Heart left ventricle (tissue), 16 donors: ENCODE data around the gene OR2AJ1. TPM values are rescaled to one million over a fixed set of nuclear protein-coding genes. Genes with fewer than 3 reads are reported as not detected.

ENCODE experiments used
- ATAC-seq, 4 donors: fragments of 200-7000 bp; cut with Tn5 transposase; one replicate each; pipeline ENCODE4 v1.9.1; 2020 to 2022; ENCODE audit warnings: moderate library complexity in 4 of 4, mild to moderate bottlenecking in 3 of 4, moderate number of reproducible peaks in 1 of 4
- DNase-seq, 5 donors: peaks; one replicate each; pipeline ENCODE4 v3.0.0-alpha.2; 2020
- H3K27ac ChIP-seq, 12 donors: fragments of 200-600 bp; sonication (generic) in 4 of 12; one replicate each; pipeline versions ENCODE4 v1.5.0 to v1.8.0; 2016 to 2022; ENCODE audit warnings: mild to moderate bottlenecking in 2 of 12
- H3K27me3 ChIP-seq, 9 donors: fragments of 200-600 bp; sonication (generic) in 2 of 9; one replicate each; pipeline versions ENCODE4 v1.5.1 to v1.8.0; 2016 to 2022; ENCODE audit warnings: mild to moderate bottlenecking in 3 of 9
- H3K36me3 ChIP-seq, 9 donors: fragments of 200-600 bp; sonication (generic) in 2 of 9; one replicate each; pipeline versions ENCODE4 v1.5.0 to v1.8.0; 2018 to 2022; ENCODE audit warnings: mild to moderate bottlenecking in 2 of 9
- H3K4me1 ChIP-seq, 12 donors: fragments of 200-600 bp; sonication (generic) in 4 of 12; one replicate each; pipeline versions ENCODE4 v1.5.0 to v1.8.0; 2016 to 2022; ENCODE audit warnings: mild to moderate bottlenecking in 3 of 12
- H3K4me3 ChIP-seq, 12 donors: fragments of 200-600 bp; sonication (generic) in 4 of 12; one replicate each; pipeline versions ENCODE4 v1.5.0 to v1.8.0; 2017 to 2022; ENCODE audit warnings: mild to moderate bottlenecking in 9 of 12, moderate library complexity in 4 of 12
- H3K9me3 ChIP-seq, 12 donors: fragments of 200-600 bp; sonication (generic) in 4 of 12; one replicate each; pipeline versions ENCODE4 v1.5.0 to v1.8.0; 2016 to 2022; ENCODE audit warnings: mild to moderate bottlenecking in 1 of 12
- POLR2A ChIP-seq, 2 donors: fragments of 450-650 bp; IDR thresholded peaks; one replicate each; pipeline ENCODE4 v1.6.1; 2017; ENCODE audit warnings: antibody characterized with exemption in 2 of 2, mild to moderate bottlenecking in 2 of 2, moderate library complexity in 2 of 2
- WGBS, 4 donors: extraction: QIAGEN DNeasy Blood & Tissue Kit in 2 of 4; methylation state at CpG; one replicate each; pipeline versions ENCODE4 v1.1.5 to v1.1.7; 2013 to 2018; 5-methylcytosine and 5-hydroxymethylcytosine counted together
- intact Hi-C, 10 donors: fragments of 100-400 bp; cut with DNase I; formaldehyde crosslinking; loops; one replicate each; pipeline versions ENCODE4 v1.11.1 to v1.14.2; 2022
- polyA plus RNA-seq, 2 donors: library from polyadenylated mRNA; stranded (reverse); fragments of 200-250 nt; gene quantifications; one replicate each; pipeline ENCODE4 v1.2.3, GENCODE V29; 2013
- total RNA-seq, 9 donors: library from RNA; depleted of rRNA in 2 of 9; stranded (reverse); fragments of >200 nt in 2 of 9; fragmentation: NEBNext Ultra II Directional in 3 of 9; extraction: Animal tissue kit (Norgen Biotek cat#: 25700) in 3 of 9; gene quantifications; one replicate each; pipeline versions ENCODE4 v1.1.0 to v1.2.4, GENCODE V29; 2016 to 2023
- TF ChIP-seq, protein P1 (sequence below), 12 donors: fragments of 200-600 bp; sonication (generic) in 4 of 12; IDR thresholded peaks; one replicate each; pipeline versions ENCODE4 v1.5.0 to v1.8.0; 2018 to 2022; ENCODE audit warnings: antibody characterized with exemption in 12 of 12, mild to moderate bottlenecking in 5 of 12
- donor health status: ischemic (EF 13 %, LVEDD 7.1; RV severe dilation, severe dysfunction).
- donor health status: healthy with polysubstance abuse.
- donor health status: DM: no; HTN: yes; CAD: no.
- donor health status: DM: no; HTN: no; CAD: no.
- donor health status: ischemic (EF 25% LVEDD 6.9; RV normal size, moderate dysfunction).
- donor health status: ischemic (EF 25% LVEDD 5.7; RV mildly dilated, moderate dysfunction).
- donor health status: healthy.
- donor health status: DM: yes; HTN: yes; CAD: no.
- donor health status: ischemic (EF 35%, LVEDD 5.7; RV mildly dilated, moderate dysfunction).
- donor health status: nonischemic (EF 11% LVEDD 7.7; RV severe dilation, severe dysfunction).
- donor health status: DM: yes; HTN: yes; CAD: no.
- donor health status: PGD.
- donor health status: ischemic (EF 29% LVEDD 5.4; RV normal size, mild dysfunction).
- donor health status: nonischemic (EF 23%, LVEDD 6.1; RV moderate dilation, normal function).

Gene OR2AJ1
- total and polyA plus RNA-seq, 11 donors, result not detected

GRCh38 chr1:247966532-247967204 lies 42.0 kb downstream of the OR2AJ1 start:
- no peak for ATAC-seq
- H3K27ac ChIP-seq, result no peak overlapping the region
- WGBS, 4 donors, result 68 to 75% (median 71%) methylated on average over 5 of the region's 5 CpGs

More at GRCh38 chr1:247966532-247967204, 42.0 kb downstream of the OR2AJ1 start:
- DNase-seq, result no peak
- peaks cover 0 to 7% (median 0%) of the 10 kb centered on the region in 12 donors for H3K9me3 ChIP-seq
- H3K4me1 ChIP-seq, result no peaks in the 10 kb centered on the region
- H3K27me3 ChIP-seq, result no peaks in the 10 kb centered on the region
- TF ChIP-seq, protein P1, sequence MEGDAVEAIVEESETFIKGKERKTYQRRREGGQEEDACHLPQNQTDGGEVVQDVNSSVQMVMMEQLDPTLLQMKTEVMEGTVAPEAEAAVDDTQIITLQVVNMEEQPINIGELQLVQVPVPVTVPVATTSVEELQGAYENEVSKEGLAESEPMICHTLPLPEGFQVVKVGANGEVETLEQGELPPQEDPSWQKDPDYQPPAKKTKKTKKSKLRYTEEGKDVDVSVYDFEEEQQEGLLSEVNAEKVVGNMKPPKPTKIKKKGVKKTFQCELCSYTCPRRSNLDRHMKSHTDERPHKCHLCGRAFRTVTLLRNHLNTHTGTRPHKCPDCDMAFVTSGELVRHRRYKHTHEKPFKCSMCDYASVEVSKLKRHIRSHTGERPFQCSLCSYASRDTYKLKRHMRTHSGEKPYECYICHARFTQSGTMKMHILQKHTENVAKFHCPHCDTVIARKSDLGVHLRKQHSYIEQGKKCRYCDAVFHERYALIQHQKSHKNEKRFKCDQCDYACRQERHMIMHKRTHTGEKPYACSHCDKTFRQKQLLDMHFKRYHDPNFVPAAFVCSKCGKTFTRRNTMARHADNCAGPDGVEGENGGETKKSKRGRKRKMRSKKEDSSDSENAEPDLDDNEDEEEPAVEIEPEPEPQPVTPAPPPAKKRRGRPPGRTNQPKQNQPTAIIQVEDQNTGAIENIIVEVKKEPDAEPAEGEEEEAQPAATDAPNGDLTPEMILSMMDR (IDR thresholded peaks at IDR 0.05), result no peak
- TF ChIP-seq POLR2A (IDR thresholded peaks at IDR 0.05), result no peak
- intact Hi-C loops, result no loop called here
- H3K36me3 ChIP-seq, result no peaks in the 10 kb centered on the region
- no peak overlapping the region for H3K4me3 ChIP-seq

Other genes with a start within 250 kb of the OR2AJ1 start
- not detected for gene OR13G1, start 245.2 kb upstream of the OR2AJ1 start, total RNA-seq
- not detected for gene OR13G1, start 245.2 kb upstream of the OR2AJ1 start, polyA plus RNA-seq
- not detected for gene OR6F1, start 208.2 kb upstream of the OR2AJ1 start, total RNA-seq
- gene OR6F1, start 208.2 kb upstream of the OR2AJ1 start, polyA plus RNA-seq, result not detected
- not detected for gene OR14K1, start 186.3 kb upstream of the OR2AJ1 start, total RNA-seq
- not detected for gene OR14K1, start 186.3 kb upstream of the OR2AJ1 start, polyA plus RNA-seq
- gene OR14A2, start 176.7 kb upstream of the OR2AJ1 start, total RNA-seq, result not detected
- not detected for gene OR14A2, start 176.7 kb upstream of the OR2AJ1 start, polyA plus RNA-seq
- gene OR1C1, start 164.3 kb upstream of the OR2AJ1 start, total RNA-seq, result not detected
- gene OR1C1, start 164.3 kb upstream of the OR2AJ1 start, polyA plus RNA-seq, result not detected
- not detected for gene OR14A16, start 100.8 kb upstream of the OR2AJ1 start, total RNA-seq
- not detected for gene OR14A16, start 100.8 kb upstream of the OR2AJ1 start, polyA plus RNA-seq
- not detected for gene OR11L1, start 83.0 kb upstream of the OR2AJ1 start, total RNA-seq
- not detected for gene OR11L1, start 83.0 kb upstream of the OR2AJ1 start, polyA plus RNA-seq
- gene TRIM58, start 67.7 kb upstream of the OR2AJ1 start, total RNA-seq, result 1 to 10 TPM in 2 of 9 donors, under 1 TPM in 6, not detected in 1; 0.15 to 9.6 (median 0.37) TPM
- under 1 TPM in 1 of 2 donors, not detected in 1; 0.11 TPM for gene TRIM58, start 67.7 kb upstream of the OR2AJ1 start, polyA plus RNA-seq
- gene OR2W3, start 29.3 kb upstream of the OR2AJ1 start, total RNA-seq, result 1 to 10 TPM in 1 of 9 donors, under 1 TPM in 1, not detected in 7; 0.91 to 1.7 TPM
- gene OR2W3, start 29.3 kb upstream of the OR2AJ1 start, polyA plus RNA-seq, result not detected
- not detected for gene OR2T8, start 4.6 kb upstream of the OR2AJ1 start, total RNA-seq
- gene OR2T8, start 4.6 kb upstream of the OR2AJ1 start, polyA plus RNA-seq, result not detected
- not detected for gene OR2L8, start 24.0 kb downstream of the OR2AJ1 start, total RNA-seq
- not detected for gene OR2L8, start 24.0 kb downstream of the OR2AJ1 start, polyA plus RNA-seq
- under 1 TPM in 1 of 9 donors, not detected in 8; 0.25 TPM for gene OR2AK2, start 40.3 kb downstream of the OR2AJ1 start, total RNA-seq
- gene OR2AK2, start 40.3 kb downstream of the OR2AJ1 start, polyA plus RNA-seq, result not detected
- gene OR2L5, start 88.8 kb downstream of the OR2AJ1 start, total RNA-seq, result not detected
- gene OR2L5, start 88.8 kb downstream of the OR2AJ1 start, polyA plus RNA-seq, result not detected
- under 1 TPM in 1 of 9 donors, not detected in 8; 0.07 TPM for gene OR2L2, start 105.2 kb downstream of the OR2AJ1 start, total RNA-seq
- not detected for gene OR2L2, start 105.2 kb downstream of the OR2AJ1 start, polyA plus RNA-seq
- gene OR2L3, start 121.9 kb downstream of the OR2AJ1 start, total RNA-seq, result not detected
- gene OR2L3, start 121.9 kb downstream of the OR2AJ1 start, polyA plus RNA-seq, result not detected
- gene OR2L13, start 170.3 kb downstream of the OR2AJ1 start, total RNA-seq, result not detected
- not detected for gene OR2L13, start 170.3 kb downstream of the OR2AJ1 start, polyA plus RNA-seq
- not detected for gene OR2M5, start 220.3 kb downstream of the OR2AJ1 start, total RNA-seq
- not detected for gene OR2M5, start 220.3 kb downstream of the OR2AJ1 start, polyA plus RNA-seq
- gene OR2M2, start 249.9 kb downstream of the OR2AJ1 start, total RNA-seq, result not detected
- gene OR2M2, start 249.9 kb downstream of the OR2AJ1 start, polyA plus RNA-seq, result not detected